Measurements from ENCODE around the gene FYB1.

- TF ChIP-seq POLR2A (IDR thresholded peaks at IDR 0.05), result no peak
- TF ChIP-seq POLR2AphosphoS5 (IDR thresholded peaks at IDR 0.05), result no peak
- TF ChIP-seq, protein P1, sequence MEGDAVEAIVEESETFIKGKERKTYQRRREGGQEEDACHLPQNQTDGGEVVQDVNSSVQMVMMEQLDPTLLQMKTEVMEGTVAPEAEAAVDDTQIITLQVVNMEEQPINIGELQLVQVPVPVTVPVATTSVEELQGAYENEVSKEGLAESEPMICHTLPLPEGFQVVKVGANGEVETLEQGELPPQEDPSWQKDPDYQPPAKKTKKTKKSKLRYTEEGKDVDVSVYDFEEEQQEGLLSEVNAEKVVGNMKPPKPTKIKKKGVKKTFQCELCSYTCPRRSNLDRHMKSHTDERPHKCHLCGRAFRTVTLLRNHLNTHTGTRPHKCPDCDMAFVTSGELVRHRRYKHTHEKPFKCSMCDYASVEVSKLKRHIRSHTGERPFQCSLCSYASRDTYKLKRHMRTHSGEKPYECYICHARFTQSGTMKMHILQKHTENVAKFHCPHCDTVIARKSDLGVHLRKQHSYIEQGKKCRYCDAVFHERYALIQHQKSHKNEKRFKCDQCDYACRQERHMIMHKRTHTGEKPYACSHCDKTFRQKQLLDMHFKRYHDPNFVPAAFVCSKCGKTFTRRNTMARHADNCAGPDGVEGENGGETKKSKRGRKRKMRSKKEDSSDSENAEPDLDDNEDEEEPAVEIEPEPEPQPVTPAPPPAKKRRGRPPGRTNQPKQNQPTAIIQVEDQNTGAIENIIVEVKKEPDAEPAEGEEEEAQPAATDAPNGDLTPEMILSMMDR (IDR thresholded peaks at IDR 0.05), result no peak
These were observed 17.4 kb downstream of the FYB1 start for GRCh38 chr5:39201781-39202596.

All from stomach (tissue), 4 donors.